CD4-positive, alpha-beta memory T cell (primary cell): ENCODE measurements around the gene SLC44A2. TPM values are rescaled to one million over a fixed set of nuclear protein-coding genes. Genes with fewer than 3 reads are reported as not detected.
A peak's percentile ranks its signal among the peaks of the same experiment; 100 is the strongest.

Experiments
- CTCF ChIA-PET: fragments of 350-600 bp; sonication (Branson Sonifier 250); formaldehyde crosslinking; loops from one replicate; lab custom pipeline; 2021; ENCODE audit warnings: inconsistent platforms; ENCODE audit not compliant: partially characterized antibody; lab: Charles Lee
- POLR2A ChIA-PET: fragments of 350-600 bp; sonication (Branson Sonifier 250); formaldehyde crosslinking; loops from one replicate; lab custom pipeline; 2021; ENCODE audit not compliant: partially characterized antibody; lab: Charles Lee
- DNase-seq, 5 donors: peaks; one replicate each; pipeline versions ENCODE4 v3.0.0 to v3.0.0-alpha.2; 2020 to 2022; ENCODE audit warnings: mixed read lengths in 1 of 5
- H3K27ac ChIP-seq: one replicate; pipeline ENCODE4 v1.7.0; 2013; ENCODE audit warnings: low read depth, low read length
- H3K27me3 ChIP-seq: 2 replicates; pipeline ENCODE4 v1.7.0; 2013; ENCODE audit warnings: mild to moderate bottlenecking, low read length, moderate library complexity; ENCODE audit not compliant: insufficient read depth
- H3K36me3 ChIP-seq: 2 replicates; pipeline ENCODE4 v1.7.0; 2013; ENCODE audit warnings: mild to moderate bottlenecking, low read length, moderate library complexity; ENCODE audit not compliant: insufficient read depth
- H3K4me1 ChIP-seq: 2 replicates; pipeline ENCODE4 v1.7.0; 2013; ENCODE audit warnings: mild to moderate bottlenecking, low read length, moderate library complexity; ENCODE audit not compliant: insufficient read depth
- H3K4me3 ChIP-seq, 2 donors: one replicate each; pipeline ENCODE4 v1.7.0; 2013; ENCODE audit warnings: low read length in 2 of 2, mild to moderate bottlenecking in 1 of 2
- H3K9me3 ChIP-seq, 2 donors: one replicate each; pipeline ENCODE4 v1.7.0; 2013; ENCODE audit warnings: low read length in 2 of 2, control low read depth in 1 of 2; ENCODE audit not compliant: control insufficient read depth in 1 of 2
- H3K27ac Mint-ChIP-seq, 7 donors: one replicate each; pipeline ENCODE4 v1.8.0; 2020 to 2021; ENCODE audit warnings: mixed read lengths in 7 of 7, mild to moderate bottlenecking in 6 of 7, inconsistent platforms in 3 of 7, moderate library complexity in 3 of 7
- H3K27me3 Mint-ChIP-seq, 2 donors: one replicate each; pipeline ENCODE4 v1.8.0; 2020 to 2021; ENCODE audit warnings: mixed read lengths in 2 of 2
- H3K36me3 Mint-ChIP-seq, 2 donors: one replicate each; pipeline ENCODE4 v1.8.0; 2020 to 2021; ENCODE audit warnings: mixed read lengths in 2 of 2, inconsistent platforms in 1 of 2, mild to moderate bottlenecking in 1 of 2
- H3K4me1 Mint-ChIP-seq, 4 donors: one replicate each; pipeline ENCODE4 v1.8.0; 2020 to 2021; ENCODE audit warnings: mixed read lengths in 4 of 4, mild to moderate bottlenecking in 1 of 4
- H3K4me3 Mint-ChIP-seq, 8 donors: one replicate each; pipeline ENCODE4 v1.8.0; 2020 to 2021; ENCODE audit warnings: mixed read lengths in 8 of 8, mild to moderate bottlenecking in 7 of 8, moderate library complexity in 6 of 8, inconsistent platforms in 3 of 8
- H3K9me3 Mint-ChIP-seq, 8 donors: one replicate each; pipeline ENCODE4 v1.8.0; 2020 to 2021; ENCODE audit warnings: mixed read lengths in 8 of 8, mild to moderate bottlenecking in 5 of 8, inconsistent platforms in 3 of 8, moderate library complexity in 1 of 8
- intact Hi-C: fragments of 100-400 bp; cut with micrococcal nuclease; formaldehyde crosslinking; loops from one replicate; pipeline ENCODE4 v1.15.1; 2023
- polyA plus RNA-seq, 2 donors: library from polyadenylated mRNA; unstranded; fragments of 300-500 nt; fragmentation: Illumina TruSeq; gene quantifications; one replicate each; pipeline ENCODE4 v1.2.3, GENCODE V29; 2021
- total RNA-seq, 2 experiments: library from RNA; stranded (reverse); gene quantifications; one replicate each; pipeline ENCODE4 v1.2.3, GENCODE V29; 2021

Gene SLC44A2
- total and polyA plus RNA-seq, 4 experiments from 2014 or later = 195 to 284 (median 204) TPM

- Mint-ChIP-seq H3K4me3 (peak within 1 kb of the TSS in 2 of 8 donors; percentile 15 to 65), H3K27ac (peak within 1 kb of the TSS in 4 of 7 donors; percentile 8 to 84 (median 26))
- CTCF ChIA-PET = interaction anchor here (0.7 to 9.3 kb wide), 2 partner anchors 60 to 242 kb away, joined by 3 to 473 read pairs; no protein-coding TSS in a partner anchor
These were observed 38.1 kb upstream of the SLC44A2 start, which contains the start of gene AP1M2 for GRCh38 chr19:10587022-10587838. AP1M2 (minus strand) TSS chr19:10587312; CDS start chr19:10587231, 81 bp downstream.

GRCh38 chr19:10587839-10588150, 37.6 kb upstream of the SLC44A2 start:
- Histone ChIP-seq H3K9me3 (no peaks in the 10 kb centered on the region), H3K4me3 (no peak overlapping the region), H3K27me3 (no peaks in the 10 kb centered on the region), H3K36me3 (no peaks in the 10 kb centered on the region), H3K27ac (no peak overlapping the region), H3K4me1 (peaks cover 13% of the 10 kb centered on the region)
- ChIA-PET POLR2A (no interaction called here), CTCF (no interaction called here)
- peak overlapping the region in 3 of 7 donors; percentile 8 to 84 (median 41) for H3K27ac Mint-ChIP-seq
- H3K27me3 Mint-ChIP-seq = peaks cover 0 to 5% of the 10 kb centered on the region in 2 donors
- H3K36me3 Mint-ChIP-seq = no peaks in the 10 kb centered on the region
- H3K4me1 Mint-ChIP-seq = peaks cover 10 to 24% (median 16%) of the 10 kb centered on the region in 4 donors
- no peak for DNase-seq
- peak overlapping the region in 1 of 8 donors; percentile 15 for H3K4me3 Mint-ChIP-seq
- H3K9me3 Mint-ChIP-seq = no peaks in the 10 kb centered on the region
- intact Hi-C loops = no loop called here

More at GRCh38 chr19:10587022-10587838, 38.1 kb upstream of the SLC44A2 start, which contains the start of gene AP1M2:
- no peak for DNase-seq
- H3K4me1 Mint-ChIP-seq = peaks cover 10 to 24% (median 16%) of the 10 kb centered on the region in 4 donors
- no peaks in the 10 kb centered on the region for H3K36me3 Mint-ChIP-seq
- Histone ChIP-seq H3K27ac (no peak within 1 kb of the TSS), H3K36me3 (no peaks in the 10 kb centered on the region), H3K9me3 (no peaks in the 10 kb centered on the region), H3K27me3 (no peaks in the 10 kb centered on the region), H3K4me1 (peaks cover 13% of the 10 kb centered on the region), H3K4me3 (no peak within 1 kb of the TSS)
- POLR2A ChIA-PET = no interaction called here
- H3K27me3 Mint-ChIP-seq = peaks cover 0 to 5% of the 10 kb centered on the region in 2 donors
- no peaks in the 10 kb centered on the region for H3K9me3 Mint-ChIP-seq
- intact Hi-C loops = no loop called here

- Mint-ChIP-seq H3K9me3 (no peaks in the 10 kb centered on the region), H3K27ac (no peak overlapping the region), H3K36me3 (no peaks in the 10 kb centered on the region), H3K4me3 (no peak overlapping the region), H3K27me3 (no peaks in the 10 kb centered on the region), H3K4me1 (peaks cover 9 to 26% (median 16%) of the 10 kb centered on the region in 4 donors)
- H3K4me1 ChIP-seq = peaks cover 20% of the 10 kb centered on the region
- no peaks in the 10 kb centered on the region for H3K9me3 ChIP-seq
- no peak overlapping the region for H3K27ac ChIP-seq
- no peaks in the 10 kb centered on the region for H3K36me3 ChIP-seq
- H3K27me3 ChIP-seq = no peaks in the 10 kb centered on the region
- H3K4me3 ChIP-seq = no peak overlapping the region
- POLR2A ChIA-PET = no interaction called here
- CTCF ChIA-PET = interaction anchor here (1.1 kb wide), 1 partner anchor 11 kb away, joined by 5 read pairs; no protein-coding TSS in a partner anchor
- intact Hi-C loops = no loop called here
- DNase-seq = no peak
These were observed 32.2 kb upstream of the SLC44A2 start for GRCh38 chr19:10593148-10593547.

GRCh38 chr19:10593820-10594637, 31.3 kb upstream of the SLC44A2 start:
- no peaks in the 10 kb centered on the region for H3K36me3 ChIP-seq
- H3K27ac ChIP-seq = no peak overlapping the region
- CTCF ChIA-PET = interaction anchor here (1.1 to 2.1 kb wide), 2 partner anchors 13 to 51 kb away, joined by 5 to 13 read pairs; no protein-coding TSS in a partner anchor
- no peaks in the 10 kb centered on the region for H3K9me3 ChIP-seq
- Mint-ChIP-seq H3K36me3 (no peaks in the 10 kb centered on the region), H3K9me3 (no peaks in the 10 kb centered on the region), H3K27me3 (no peaks in the 10 kb centered on the region), H3K4me1 (peaks cover 9 to 26% (median 16%) of the 10 kb centered on the region in 4 donors), H3K27ac (peak overlapping the region in 3 of 7 donors; percentile 1 to 74 (median 61)), H3K4me3 (no peak overlapping the region)
- no peak overlapping the region for H3K4me3 ChIP-seq
- H3K27me3 ChIP-seq = no peaks in the 10 kb centered on the region
- peaks cover 20% of the 10 kb centered on the region for H3K4me1 ChIP-seq
- intact Hi-C loops = no loop called here
- POLR2A ChIA-PET = interaction anchor here (1.5 kb wide), 1 partner anchor 11 kb away, joined by 5 read pairs; no protein-coding TSS in a partner anchor
- DNase-seq = no peak

GRCh38 chr19:10600149-10600548, 25.2 kb upstream of the SLC44A2 start:
- Histone ChIP-seq H3K4me1 (peaks cover 42% of the 10 kb centered on the region), H3K36me3 (no peaks in the 10 kb centered on the region), H3K9me3 (no peaks in the 10 kb centered on the region), H3K27ac (no peak overlapping the region), H3K27me3 (no peaks in the 10 kb centered on the region), H3K4me3 (no peak overlapping the region)
- Mint-ChIP-seq H3K36me3 (peaks cover 0 to 10% of the 10 kb centered on the region in 2 donors), H3K9me3 (no peaks in the 10 kb centered on the region), H3K27ac (peak overlapping the region in 3 of 7 donors; percentile 57 to 80 (median 59)), H3K4me3 (peak overlapping the region in 3 of 8 donors; percentile 20 to 57 (median 52)), H3K27me3 (no peaks in the 10 kb centered on the region), H3K4me1 (peaks cover 24 to 53% (median 34%) of the 10 kb centered on the region in 4 donors)
- POLR2A ChIA-PET = interaction anchor here (0.6 kb wide), 1 partner anchor 42 kb away, joined by 3 read pairs; no protein-coding TSS in a partner anchor
- intact Hi-C loops = loop anchor here (5.0 kb wide), 1 partner anchor 33 kb away; the partner anchor contains the start of genes CDKN2D and KRI1
- no peak for DNase-seq
- CTCF ChIA-PET = interaction anchor here (2.9 to 7.5 kb wide), 2 partner anchors 19 to 45 kb away, joined by 20 to 53 read pairs; no protein-coding TSS in a partner anchor

- ChIA-PET CTCF (interaction anchor here (1.0 to 7.5 kb wide), 7 partner anchors 8 to 98 kb away, joined by 3 to 53 read pairs (median 4); no protein-coding TSS in a partner anchor), POLR2A (interaction anchor here (0.6 to 4.6 kb wide), 17 partner anchors 10 to 268 kb away, joined by 3 to 65 read pairs (median 17); partner anchors contain the start of genes KRI1, QTRT1, SLC44A2 and TYK2)
- no peaks in the 10 kb centered on the region for H3K27me3 ChIP-seq
- Mint-ChIP-seq H3K36me3 (peaks cover 0 to 10% of the 10 kb centered on the region in 2 donors), H3K4me1 (peaks cover 16 to 35% (median 19%) of the 10 kb centered on the region in 4 donors), H3K27ac (peak overlapping the region; percentile 73 to 94 (median 82)), H3K4me3 (peak overlapping the region; percentile 70 to 81 (median 78)), H3K9me3 (no peaks in the 10 kb centered on the region), H3K27me3 (no peaks in the 10 kb centered on the region)
- no peak overlapping the region for H3K27ac ChIP-seq
- peaks cover 31% of the 10 kb centered on the region for H3K4me1 ChIP-seq
- no peak overlapping the region for H3K4me3 ChIP-seq
- no peaks in the 10 kb centered on the region for H3K9me3 ChIP-seq
- intact Hi-C loops = loop anchor here (5.0 kb wide), 1 partner anchor 35 kb away; the partner anchor contains the start of genes CDKN2D and KRI1
- no peak for DNase-seq
- H3K36me3 ChIP-seq = no peaks in the 10 kb centered on the region
These were observed 23.4 kb upstream of the SLC44A2 start for GRCh38 chr19:10601999-10602329.
